Peyer's patch (tissue), 4 donors: ENCODE results near the gene ZBTB46. TPM values are rescaled to one million over a fixed set of nuclear protein-coding genes. Genes with fewer than 3 reads are reported as not detected.

ENCODE experiments used
- DNase-seq, 3 donors: peaks; one replicate each; pipeline ENCODE4 v3.0.0-alpha.2; 2017 to 2019
- H3K27ac ChIP-seq, 4 donors: fragments of 200-600 bp; sonication (generic); one replicate each; pipeline ENCODE4 v1.5.1; 2016 to 2019
- H3K27me3 ChIP-seq, 2 donors: fragments of 200-600 bp; sonication (generic); one replicate each; pipeline ENCODE4 v1.5.1; 2019
- H3K36me3 ChIP-seq, 3 donors: fragments of 200-600 bp; sonication (generic); one replicate each; pipeline ENCODE4 v1.5.1; 2016 to 2019
- H3K4me1 ChIP-seq, 4 donors: fragments of 200-600 bp; sonication (generic); one replicate each; pipeline ENCODE4 v1.5.1; 2016 to 2019
- H3K4me3 ChIP-seq, 4 donors: fragments of 200-600 bp; sonication (generic); 1 replicate in 3 of 4; 2 replicates in 1 of 4; pipeline ENCODE4 v1.5.1; 2016 to 2019; ENCODE audit warnings: mild to moderate bottlenecking in 1 of 4
- H3K9me3 ChIP-seq, 4 donors: fragments of 200-600 bp; sonication (generic); one replicate each; pipeline ENCODE4 v1.5.1; 2016 to 2019; ENCODE audit warnings: mild to moderate bottlenecking in 1 of 4
- POLR2A ChIP-seq, 2 donors: fragments of 450-650 bp; IDR thresholded peaks; one replicate each; pipeline ENCODE4 v1.5.1; 2017; ENCODE audit warnings: antibody characterized with exemption in 2 of 2, mild to moderate bottlenecking in 2 of 2, moderate library complexity in 2 of 2
- total RNA-seq, 4 donors: library from RNA; depleted of rRNA; stranded (reverse); fragments of >200 nt; gene quantifications; one replicate each; pipeline ENCODE4 v1.1.0, GENCODE V29; 2016
- TF ChIP-seq, protein P1 (sequence below), 6 experiments: fragments of 450-650 bp in 4 of 6; fragments of 200-600 bp in 2 of 6; sonication (generic) in 1 of 6; IDR thresholded peaks; one replicate each; pipeline ENCODE4 v1.5.1; 2017 to 2019; ENCODE audit warnings: antibody characterized with exemption in 6 of 6, mild to moderate bottlenecking in 3 of 6, moderate library complexity in 1 of 6

ZBTB46 gene
- total RNA-seq, 4 donors from 2014 or later, result 1.9 to 33.0 (median 4.4) TPM

DNA sequence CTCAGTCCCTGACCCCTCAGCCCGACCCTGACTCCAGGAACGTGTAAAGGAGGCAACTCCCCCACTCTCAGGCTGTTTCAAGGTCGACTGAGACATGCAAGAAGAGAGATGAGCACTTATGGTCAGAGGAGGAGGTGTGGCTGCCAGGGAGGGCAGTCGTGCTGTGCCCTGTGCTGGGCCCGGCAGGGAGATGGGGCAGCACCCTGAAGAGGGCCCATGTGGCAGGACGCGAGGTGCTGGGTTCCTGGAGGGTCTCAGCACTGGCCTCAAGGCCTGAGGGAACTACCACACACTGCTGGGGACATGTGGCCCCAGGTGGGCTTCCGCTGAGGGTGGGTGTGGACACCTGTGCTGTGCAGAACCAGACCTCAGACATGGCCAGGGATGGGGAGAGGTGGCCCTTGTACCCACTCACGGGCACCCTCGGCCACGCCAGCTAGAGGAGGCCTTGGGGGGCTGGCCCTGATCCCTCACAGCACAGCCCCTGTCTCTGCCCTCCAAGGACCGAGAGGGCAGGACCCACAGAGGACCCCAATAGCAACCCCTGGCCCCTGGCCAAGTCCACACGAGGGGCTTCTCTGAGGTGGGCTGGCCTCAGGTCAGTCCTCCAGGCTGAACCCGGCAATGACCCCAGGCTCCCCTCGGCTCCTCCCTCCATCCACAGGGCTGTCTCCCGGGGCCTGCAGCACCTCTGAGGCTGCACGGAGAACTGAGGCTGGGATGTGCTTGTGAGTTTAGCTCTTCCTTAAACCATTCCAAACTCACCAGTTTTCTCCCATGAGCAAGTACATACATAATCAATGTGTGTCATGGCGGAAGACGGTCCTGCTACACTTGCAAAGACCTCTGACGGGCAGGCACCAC is 82.8 kb downstream of the ZBTB46 start:
- Histone ChIP-seq H3K36me3 (peaks cover 0 to 3% (median 0%) of the 10 kb centered on the region in 3 donors), H3K4me3 (no peak overlapping the region), H3K27me3 (no peaks in the 10 kb centered on the region), H3K9me3 (no peaks in the 10 kb centered on the region), H3K27ac (no peak overlapping the region), H3K4me1 (no peaks in the 10 kb centered on the region)
- TF ChIP-seq, protein P1, sequence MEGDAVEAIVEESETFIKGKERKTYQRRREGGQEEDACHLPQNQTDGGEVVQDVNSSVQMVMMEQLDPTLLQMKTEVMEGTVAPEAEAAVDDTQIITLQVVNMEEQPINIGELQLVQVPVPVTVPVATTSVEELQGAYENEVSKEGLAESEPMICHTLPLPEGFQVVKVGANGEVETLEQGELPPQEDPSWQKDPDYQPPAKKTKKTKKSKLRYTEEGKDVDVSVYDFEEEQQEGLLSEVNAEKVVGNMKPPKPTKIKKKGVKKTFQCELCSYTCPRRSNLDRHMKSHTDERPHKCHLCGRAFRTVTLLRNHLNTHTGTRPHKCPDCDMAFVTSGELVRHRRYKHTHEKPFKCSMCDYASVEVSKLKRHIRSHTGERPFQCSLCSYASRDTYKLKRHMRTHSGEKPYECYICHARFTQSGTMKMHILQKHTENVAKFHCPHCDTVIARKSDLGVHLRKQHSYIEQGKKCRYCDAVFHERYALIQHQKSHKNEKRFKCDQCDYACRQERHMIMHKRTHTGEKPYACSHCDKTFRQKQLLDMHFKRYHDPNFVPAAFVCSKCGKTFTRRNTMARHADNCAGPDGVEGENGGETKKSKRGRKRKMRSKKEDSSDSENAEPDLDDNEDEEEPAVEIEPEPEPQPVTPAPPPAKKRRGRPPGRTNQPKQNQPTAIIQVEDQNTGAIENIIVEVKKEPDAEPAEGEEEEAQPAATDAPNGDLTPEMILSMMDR (IDR thresholded peaks at IDR 0.05), result no peak
- no peak for TF ChIP-seq POLR2A (IDR thresholded peaks at IDR 0.05)
- DNase-seq, result no peak

DNA sequence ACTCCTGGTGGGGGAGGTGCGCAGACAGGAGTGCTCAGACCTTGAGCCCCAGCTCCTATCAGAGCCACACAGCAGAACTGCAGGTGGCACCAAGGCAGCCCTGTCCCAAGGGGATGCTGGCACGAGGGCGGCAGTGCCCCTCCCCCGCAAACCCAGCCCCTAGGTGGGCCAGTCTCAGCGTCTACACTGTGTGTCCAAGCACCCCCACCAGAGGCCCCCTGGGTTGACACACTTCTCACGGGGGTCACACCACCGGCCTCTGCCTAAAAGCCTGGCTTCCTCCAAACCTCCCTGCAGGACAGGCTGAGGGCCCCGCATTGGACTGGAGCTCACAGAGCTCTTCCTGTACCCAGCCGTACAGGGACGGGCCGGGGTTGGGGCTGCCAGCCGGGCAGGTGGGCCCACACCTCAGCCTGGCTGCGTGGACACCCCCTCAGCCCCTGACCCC is 83.4 kb downstream of the ZBTB46 start:
- no peak for DNase-seq
- H3K36me3 ChIP-seq, result peaks cover 0 to 10% (median 0%) of the 10 kb centered on the region in 3 donors
- H3K27me3 ChIP-seq, result no peaks in the 10 kb centered on the region
- no peak overlapping the region for H3K27ac ChIP-seq
- no peak overlapping the region for H3K4me3 ChIP-seq
- TF ChIP-seq, protein P1 (IDR thresholded peaks at IDR 0.05), result no peak
- no peaks in the 10 kb centered on the region for H3K9me3 ChIP-seq
- H3K4me1 ChIP-seq, result no peaks in the 10 kb centered on the region

DNA sequence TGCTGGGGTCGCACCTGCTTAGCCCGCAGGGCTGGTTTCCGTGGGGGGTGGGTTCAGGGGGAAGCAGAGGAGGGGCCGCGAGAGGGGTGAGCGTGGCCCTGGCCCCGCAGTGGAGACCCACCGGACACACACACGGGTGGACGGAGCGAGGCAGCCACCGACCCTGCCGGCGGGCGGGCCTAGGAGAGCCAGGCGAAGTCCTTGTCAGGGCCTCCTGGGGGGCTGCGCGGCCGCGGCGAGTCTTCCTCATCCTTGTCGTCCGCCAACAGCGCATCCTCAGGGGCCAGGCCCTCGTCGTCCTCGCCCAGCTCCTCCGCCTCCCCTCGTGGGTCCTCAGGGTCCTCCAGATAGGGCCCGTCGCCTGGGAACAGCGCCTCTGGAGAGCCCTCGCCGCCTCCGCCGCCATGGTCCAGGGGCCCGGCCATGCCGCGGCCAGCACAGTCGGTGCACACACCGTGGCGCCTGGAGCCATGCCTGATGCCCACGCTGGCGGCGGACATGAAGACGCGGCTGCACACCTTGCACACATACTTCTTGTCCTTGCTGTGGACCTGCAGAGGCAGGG is 84.2 kb downstream of the ZBTB46 start:
- Histone ChIP-seq H3K4me3 (no peak overlapping the region), H3K27ac (no peak overlapping the region), H3K9me3 (no peaks in the 10 kb centered on the region), H3K36me3 (peaks cover 0 to 18% (median 0%) of the 10 kb centered on the region in 3 donors), H3K4me1 (peaks cover 0 to 1% (median 0%) of the 10 kb centered on the region in 4 donors), H3K27me3 (no peaks in the 10 kb centered on the region)
- no peak for TF ChIP-seq POLR2A (IDR thresholded peaks at IDR 0.05)
- TF ChIP-seq, protein P1 (IDR thresholded peaks at IDR 0.05), result no peak
- no peak for DNase-seq

DNA sequence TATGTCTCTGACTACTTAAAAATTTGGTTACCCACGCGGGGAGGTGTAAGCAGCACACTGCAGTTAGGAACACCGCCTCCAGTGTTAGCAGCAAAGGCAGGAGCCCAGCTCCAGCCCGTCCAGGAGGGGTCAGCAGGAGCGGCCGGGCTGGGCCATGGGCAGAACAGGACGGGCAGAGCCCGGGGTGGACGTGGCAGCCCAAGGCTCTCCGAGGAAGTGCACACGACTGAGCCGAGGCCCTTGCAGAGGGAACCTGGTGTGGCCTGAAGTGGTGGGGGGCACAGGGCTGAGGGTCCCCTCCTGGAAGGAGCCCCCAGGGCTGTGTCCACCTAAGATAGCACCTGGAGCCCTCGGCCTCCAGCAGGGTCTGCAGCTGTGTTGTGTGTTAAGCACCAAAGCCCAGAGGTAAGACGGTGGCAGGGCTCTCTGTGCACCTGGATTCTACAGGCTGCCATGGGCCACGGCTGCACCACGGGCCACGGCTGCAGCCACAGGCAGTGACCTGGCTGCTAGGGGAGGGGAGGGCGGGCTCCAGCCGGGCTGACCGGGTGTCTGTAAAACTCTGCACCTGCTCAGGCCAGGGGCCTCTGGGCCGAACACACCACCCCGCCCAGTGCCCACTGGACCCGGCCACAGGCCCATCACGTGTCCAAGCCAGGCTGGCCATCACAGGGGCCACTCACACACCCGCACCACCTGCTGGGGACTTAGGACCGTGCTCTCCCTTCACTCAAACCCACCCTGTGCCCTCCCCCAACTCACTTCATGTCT is 84.9 kb downstream of the ZBTB46 start:
- no peaks in the 10 kb centered on the region for H3K27me3 ChIP-seq
- TF ChIP-seq, protein P1 (IDR thresholded peaks at IDR 0.05), result no peak
- H3K36me3 ChIP-seq, result peaks cover 0 to 22% (median 0%) of the 10 kb centered on the region in 3 donors
- H3K27ac ChIP-seq, result no peak overlapping the region
- H3K9me3 ChIP-seq, result no peaks in the 10 kb centered on the region
- DNase-seq, result no peak
- peaks cover 0 to 8% (median 4%) of the 10 kb centered on the region in 4 donors for H3K4me1 ChIP-seq
- H3K4me3 ChIP-seq, result no peak overlapping the region

DNA sequence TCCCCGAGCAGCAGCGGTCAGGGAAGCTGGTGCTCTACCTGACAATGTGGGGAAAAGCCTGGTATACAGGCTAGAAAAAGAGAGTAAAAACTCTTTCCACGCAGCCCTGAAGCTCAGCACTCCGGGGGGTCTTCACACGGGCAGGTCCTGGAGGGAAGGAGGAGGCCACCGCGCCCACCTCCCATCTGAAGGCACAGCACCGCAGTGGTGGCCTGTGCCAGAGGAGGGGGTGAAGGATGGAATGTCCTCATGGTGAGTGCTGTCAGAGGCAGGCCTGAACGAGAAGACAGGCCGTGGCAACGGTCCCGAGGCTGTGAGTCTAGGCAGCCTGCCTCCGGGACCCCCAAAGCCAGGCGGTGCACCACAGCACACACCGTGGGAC is 85.6 kb downstream of the ZBTB46 start:
- Histone ChIP-seq H3K9me3 (no peaks in the 10 kb centered on the region), H3K36me3 (peaks cover 0 to 22% (median 0%) of the 10 kb centered on the region in 3 donors), H3K27ac (no peak overlapping the region), H3K4me3 (no peak overlapping the region), H3K4me1 (peaks cover 0 to 15% (median 10%) of the 10 kb centered on the region in 4 donors), H3K27me3 (no peaks in the 10 kb centered on the region)
- no peak for DNase-seq
- TF ChIP-seq, protein P1 (IDR thresholded peaks at IDR 0.05), result no peak
- TF ChIP-seq POLR2A (IDR thresholded peaks at IDR 0.05), result no peak
